HUES6 (cell line): ENCODE results near the gene AOPEP.

Source experiments
- H3K27ac ChIP-seq: 2 replicates; pipeline ENCODE4 v1.7.0; 2013; ENCODE audit warnings: low read depth, mild to moderate bottlenecking, low read length, inconsistent platforms
- H3K27me3 ChIP-seq: 2 replicates; pipeline ENCODE4 v1.6.1; 2013; ENCODE audit warnings: low read length; ENCODE audit not compliant: control insufficient read depth, insufficient read depth
- H3K36me3 ChIP-seq: 2 replicates; pipeline ENCODE4 v1.6.1; 2013; ENCODE audit warnings: low read length; ENCODE audit not compliant: control insufficient read depth, insufficient read depth
- H3K4me1 ChIP-seq: 2 replicates; pipeline ENCODE4 v1.6.1; 2013; ENCODE audit warnings: low read length; ENCODE audit not compliant: control insufficient read depth, insufficient read depth
- H3K4me3 ChIP-seq: 2 replicates; pipeline ENCODE4 v1.5.1; 2013; ENCODE audit warnings: low read depth, low read length
- H3K9ac ChIP-seq: one replicate; pipeline ENCODE4 v1.6.1; 2013; ENCODE audit warnings: mild to moderate bottlenecking, low read length
- H3K9me3 ChIP-seq: 2 replicates; pipeline ENCODE4 v1.6.1; 2013; ENCODE audit warnings: low read depth, low read length; ENCODE audit not compliant: control insufficient read depth, insufficient read depth

The AOPEP gene

DNA sequence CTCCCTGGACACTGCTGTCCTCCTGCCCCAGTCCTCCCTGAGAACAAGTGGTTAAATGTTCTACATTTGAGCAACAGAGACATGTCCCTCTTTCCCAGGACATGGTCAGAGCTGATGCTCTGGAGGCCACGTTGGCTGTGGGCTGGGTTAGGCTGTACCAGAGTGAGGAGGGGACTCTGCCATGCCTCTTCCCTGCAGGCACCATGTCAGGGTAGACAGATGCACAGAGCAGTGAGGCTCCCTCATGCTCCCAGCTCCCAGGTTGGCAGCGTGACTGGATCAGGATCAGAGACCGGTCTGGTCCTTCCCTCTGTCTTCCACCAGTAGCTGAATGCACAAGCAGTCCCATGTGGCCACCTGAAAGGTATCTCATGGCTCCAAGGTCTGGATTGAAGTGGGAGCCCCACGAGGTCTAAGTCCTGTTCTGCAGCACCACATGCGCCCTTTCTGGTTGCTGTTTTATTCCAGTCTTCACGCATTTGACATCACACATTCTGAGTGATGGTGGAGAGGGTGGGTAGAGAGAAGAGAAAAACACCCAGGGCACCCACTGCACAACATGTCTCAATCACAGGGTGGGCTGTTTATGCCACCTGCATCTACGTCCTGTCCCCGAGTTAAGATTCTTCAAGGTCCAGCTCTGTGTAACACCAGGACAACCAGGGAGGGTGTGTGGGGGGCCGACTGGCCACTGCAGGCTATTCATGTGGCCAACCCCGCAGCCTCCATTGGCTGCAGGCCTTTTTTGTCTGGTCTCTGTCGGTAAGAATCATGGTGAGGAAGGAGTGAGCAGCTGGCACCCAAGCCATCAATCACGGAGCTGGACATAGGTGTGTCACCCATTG is 386.2 kb downstream of the AOPEP start:
- H3K4me1 ChIP-seq: 0 out of 2 replicates have a peak, but pooled peaks cover 3% of the 10 kb centered on the region
- H3K9ac ChIP-seq: no peak overlapping the region
- peaks cover 14% of the 10 kb centered on the region; the same call in 1 of the 2 replicates for H3K36me3 ChIP-seq
- H3K4me3 ChIP-seq: no peak overlapping the region
- H3K27ac ChIP-seq: no peak overlapping the region
- no peaks in the 10 kb centered on the region for H3K27me3 ChIP-seq
- no peaks in the 10 kb centered on the region for H3K9me3 ChIP-seq

DNA sequence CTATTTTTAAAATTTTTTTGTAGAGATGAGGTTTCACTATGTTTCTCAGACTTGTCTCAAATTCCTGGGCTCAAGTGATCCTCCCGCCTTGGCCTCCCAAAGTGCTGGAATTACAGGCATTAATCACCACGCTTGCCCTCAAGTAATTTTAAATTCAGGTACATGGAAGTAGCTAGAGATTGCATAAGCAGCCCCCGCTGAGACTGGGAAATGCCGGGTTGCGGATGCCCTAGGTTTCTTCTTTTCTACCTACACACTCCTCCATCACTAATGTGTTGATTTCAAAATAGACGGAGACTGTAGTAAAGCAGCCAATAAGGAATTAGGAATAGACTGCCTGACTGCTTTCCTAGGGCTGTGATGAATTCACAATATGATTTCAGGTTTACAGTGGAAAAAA is 388.6 kb downstream of the AOPEP start:
- no peak overlapping the region for H3K27ac ChIP-seq
- no peak overlapping the region for H3K4me3 ChIP-seq
- H3K9ac ChIP-seq: no peak overlapping the region
- H3K27me3 ChIP-seq: no peaks in the 10 kb centered on the region
- no peaks in the 10 kb centered on the region for H3K9me3 ChIP-seq
- H3K36me3 ChIP-seq: peaks cover 14% of the 10 kb centered on the region; the same call in 1 of the 2 replicates
- 0 out of 2 replicates have a peak, but pooled peaks cover 3% of the 10 kb centered on the region for H3K4me1 ChIP-seq

DNA sequence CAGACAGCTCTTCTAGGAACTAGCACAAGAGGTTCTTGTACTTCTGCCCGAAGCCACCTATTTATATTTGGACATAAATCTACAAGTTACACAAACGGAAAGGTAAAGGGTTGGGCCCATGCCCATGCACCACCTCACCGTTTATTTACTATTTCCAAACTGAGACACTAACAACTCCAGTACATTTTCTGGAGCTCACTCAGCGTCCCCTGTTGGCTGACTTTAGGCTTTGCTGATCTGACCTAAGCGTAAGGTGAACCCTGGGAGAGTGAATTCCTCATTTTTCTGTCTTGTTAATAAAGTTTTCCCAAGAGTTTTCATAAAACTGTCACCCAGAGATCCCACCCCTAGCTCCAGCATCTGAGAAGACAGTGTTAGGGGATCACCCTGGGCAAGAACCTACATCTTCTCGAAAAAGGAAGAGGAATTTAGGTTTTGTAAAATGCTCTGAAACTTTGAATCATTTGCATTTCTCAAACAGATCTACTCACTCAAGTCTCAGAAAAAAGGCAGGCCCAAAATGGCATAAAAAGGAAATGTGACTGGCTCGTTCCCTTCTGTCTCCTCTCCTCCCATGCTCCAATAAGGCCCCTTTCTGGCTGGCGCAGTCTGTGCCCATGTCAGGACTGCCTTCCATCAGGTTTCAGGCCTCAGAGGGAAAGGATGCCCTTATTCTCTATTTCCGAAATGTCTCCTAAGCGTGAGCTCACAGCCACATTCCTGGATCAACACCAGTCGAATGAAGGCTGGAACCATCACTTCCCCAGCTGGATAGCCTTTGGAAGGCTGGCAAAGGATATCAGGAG is 389.7 kb downstream of the AOPEP start:
- Histone ChIP-seq H3K9ac (no peak overlapping the region), H3K36me3 (peaks cover 13% of the 10 kb centered on the region; the same call in 1 of the 2 replicates), H3K27ac (no peak overlapping the region), H3K27me3 (no peaks in the 10 kb centered on the region), H3K4me3 (no peak overlapping the region), H3K4me1 (peaks cover 3% of the 10 kb centered on the region; the same call in 1 of the 2 replicates), H3K9me3 (no peaks in the 10 kb centered on the region)

DNA sequence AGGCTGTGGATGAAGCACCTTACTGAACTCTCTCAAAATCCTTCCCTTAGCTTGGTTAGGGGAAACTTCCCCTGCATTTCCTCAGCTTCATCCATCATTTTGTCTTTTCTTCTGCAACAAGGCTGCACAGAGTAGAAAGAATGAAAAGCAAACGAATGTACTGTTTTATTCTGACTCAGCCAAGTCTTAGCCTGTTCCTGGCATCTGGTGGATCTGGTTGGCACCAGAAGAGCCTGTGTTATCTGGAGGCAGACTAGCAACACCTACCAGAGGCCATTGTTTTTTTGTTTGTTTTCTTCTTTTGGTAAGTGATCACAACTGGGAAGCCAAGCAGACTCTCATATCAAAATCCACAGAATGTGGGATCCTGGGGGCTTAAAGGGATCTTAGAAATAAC is 390.3 kb downstream of the AOPEP start:
- no peaks in the 10 kb centered on the region for H3K9me3 ChIP-seq
- H3K27ac ChIP-seq: no peak overlapping the region
- H3K4me3 ChIP-seq: no peak overlapping the region
- peaks cover 3% of the 10 kb centered on the region; the same call in 1 of the 2 replicates for H3K4me1 ChIP-seq
- H3K9ac ChIP-seq: no peak overlapping the region
- H3K36me3 ChIP-seq: peaks cover 9% of the 10 kb centered on the region; the same call in 1 of the 2 replicates
- H3K27me3 ChIP-seq: no peaks in the 10 kb centered on the region

DNA sequence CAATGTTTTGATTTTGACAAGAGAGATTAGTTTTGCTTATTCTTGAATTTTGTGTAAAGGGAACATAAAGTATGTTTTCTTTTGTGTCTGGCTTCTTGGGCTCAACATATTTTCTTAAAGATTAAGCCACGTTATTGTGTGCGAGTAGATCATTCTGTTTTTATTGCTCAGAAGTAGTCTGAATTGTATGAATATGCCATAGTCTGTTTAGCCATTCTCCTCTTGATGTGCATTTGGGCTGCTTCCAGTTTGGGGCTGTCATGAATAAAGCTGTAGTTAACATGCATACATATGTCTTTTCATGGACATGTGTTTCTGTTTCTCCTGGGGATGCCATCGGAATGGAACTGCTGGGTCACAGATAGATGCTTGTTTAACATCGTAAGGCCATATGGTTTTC is 392.1 kb downstream of the AOPEP start:
- Histone ChIP-seq H3K36me3 (no peaks in the 10 kb centered on the region), H3K9ac (no peak overlapping the region), H3K27ac (no peak overlapping the region), H3K9me3 (no peaks in the 10 kb centered on the region), H3K4me3 (no peak overlapping the region), H3K27me3 (no peaks in the 10 kb centered on the region), H3K4me1 (peaks cover 3% of the 10 kb centered on the region; the same call in 1 of the 2 replicates)

DNA sequence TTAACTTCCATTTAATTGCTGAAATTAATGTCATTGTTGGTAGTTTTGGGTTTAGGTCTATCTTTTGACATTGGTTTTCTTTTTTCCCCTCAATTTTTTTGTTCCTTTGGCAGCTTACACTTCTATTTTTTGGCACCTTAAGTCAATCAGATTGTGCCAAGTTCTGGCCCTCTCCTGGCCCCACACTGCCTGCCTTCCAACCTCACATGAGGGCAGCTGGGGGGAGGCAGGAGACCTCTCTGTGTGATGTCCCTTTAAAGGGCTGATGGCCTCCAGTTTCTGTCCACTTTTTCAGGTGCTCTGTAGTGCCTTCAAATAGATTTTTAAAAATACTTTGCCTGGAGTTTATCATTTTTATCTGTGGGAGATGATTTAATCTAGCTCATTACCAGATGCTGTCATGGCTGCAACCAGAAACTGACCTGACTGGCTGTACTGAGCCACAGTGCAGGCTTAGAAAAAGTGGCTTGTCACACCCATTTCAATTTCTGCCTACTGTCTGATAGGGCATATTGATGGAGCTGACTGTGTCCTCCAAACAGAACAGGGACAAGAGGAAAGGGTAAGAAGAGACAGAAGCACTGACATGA is 394.4 kb downstream of the AOPEP start:
- Histone ChIP-seq H3K9ac (no peak overlapping the region), H3K4me1 (peaks cover 12% of the 10 kb centered on the region; the same call in 1 of the 2 replicates), H3K36me3 (no peaks in the 10 kb centered on the region), H3K27ac (no peak overlapping the region), H3K27me3 (no peaks in the 10 kb centered on the region), H3K9me3 (no peaks in the 10 kb centered on the region), H3K4me3 (no peak overlapping the region)

DNA sequence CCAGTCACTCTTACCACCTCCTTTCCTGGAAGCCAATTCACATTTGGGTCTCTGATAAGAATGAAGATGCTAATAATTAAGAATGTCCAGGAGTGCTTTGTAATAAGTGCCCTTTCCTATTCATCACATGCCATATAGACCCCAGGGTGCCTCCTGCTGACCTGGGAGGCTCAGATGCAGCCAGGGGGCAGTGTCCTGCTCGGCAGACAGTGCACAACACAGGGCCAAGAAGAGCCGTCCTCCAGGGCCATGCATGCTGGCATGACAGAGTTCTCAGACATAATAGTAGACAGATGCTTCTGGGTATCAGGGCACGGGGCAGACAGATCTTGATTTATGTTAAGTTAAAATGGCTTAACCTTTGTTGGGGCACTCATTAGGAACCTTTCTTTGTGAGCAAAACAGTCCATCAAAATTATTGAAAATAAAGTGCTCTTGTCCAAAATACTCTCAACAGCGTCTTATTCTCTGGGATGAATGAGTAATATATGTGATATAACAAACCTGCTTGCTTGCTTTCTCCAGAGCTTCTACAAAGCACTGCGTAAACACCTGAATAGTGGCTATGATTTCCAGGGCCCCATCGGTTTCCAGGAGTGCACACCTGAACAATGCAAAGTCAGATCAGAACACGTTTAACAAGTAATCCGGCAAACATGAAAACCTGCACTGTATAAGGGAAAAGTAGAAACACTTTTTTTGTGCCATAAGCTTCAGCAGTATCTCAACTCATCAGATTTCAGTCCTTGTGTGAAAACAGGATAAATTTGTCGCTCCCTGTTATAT is 398.3 kb downstream of the AOPEP start:
- Histone ChIP-seq H3K36me3 (no peaks in the 10 kb centered on the region), H3K27me3 (no peaks in the 10 kb centered on the region), H3K4me1 (peaks cover 22% of the 10 kb centered on the region), H3K27ac (no peak overlapping the region), H3K9me3 (no peaks in the 10 kb centered on the region), H3K4me3 (no peak overlapping the region), H3K9ac (no peak overlapping the region)

DNA sequence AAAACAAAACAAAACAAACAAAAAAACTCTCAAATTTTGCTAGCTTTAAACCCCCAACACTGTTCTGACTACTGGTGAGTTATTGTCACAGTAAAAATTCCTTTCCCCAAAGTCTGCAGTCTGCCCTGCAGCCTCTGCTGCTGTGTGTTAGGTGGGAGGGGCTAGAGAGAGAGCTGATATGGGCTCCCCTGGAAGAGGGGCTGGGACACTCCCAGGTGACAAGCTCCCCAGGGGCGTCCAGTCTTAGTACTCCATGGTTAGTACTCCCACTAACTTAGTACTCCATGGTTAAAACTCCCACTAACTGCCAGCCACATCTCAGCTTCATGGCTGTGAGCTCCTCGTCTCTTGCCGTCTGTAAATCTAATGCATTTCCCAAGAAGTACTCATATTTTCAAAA is 399.2 kb downstream of the AOPEP start:
- no peaks in the 10 kb centered on the region for H3K27me3 ChIP-seq
- H3K4me1 ChIP-seq: peaks cover 30% of the 10 kb centered on the region
- no peak overlapping the region for H3K4me3 ChIP-seq
- H3K9ac ChIP-seq: no peak overlapping the region
- no peaks in the 10 kb centered on the region for H3K9me3 ChIP-seq
- H3K36me3 ChIP-seq: no peaks in the 10 kb centered on the region
- no peak overlapping the region for H3K27ac ChIP-seq

DNA sequence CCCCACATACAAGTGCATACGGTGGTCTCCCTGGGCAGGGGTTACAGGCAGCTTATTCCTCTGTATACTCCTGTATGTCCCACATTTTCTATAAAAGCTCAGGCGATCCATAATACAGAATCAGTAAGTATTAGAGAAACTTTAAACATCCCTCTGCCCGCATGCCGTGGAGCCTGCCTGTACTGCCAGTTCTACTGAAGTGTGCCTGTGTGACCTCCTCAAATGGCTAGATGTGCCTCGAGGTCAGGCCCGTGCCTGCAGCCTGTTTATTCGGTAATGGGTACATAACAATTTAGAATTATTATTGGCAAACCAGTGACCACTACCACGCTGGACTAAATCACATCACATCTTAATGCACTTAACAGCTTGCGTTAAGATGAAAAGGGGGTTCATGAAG is 400.2 kb downstream of the AOPEP start:
- Histone ChIP-seq H3K27ac (no peak overlapping the region), H3K27me3 (no peaks in the 10 kb centered on the region), H3K4me1 (peaks cover 41% of the 10 kb centered on the region), H3K4me3 (no peak overlapping the region), H3K9me3 (no peaks in the 10 kb centered on the region), H3K36me3 (no peaks in the 10 kb centered on the region), H3K9ac (no peak overlapping the region)
